CD4-positive, CD25-positive, alpha-beta regulatory T cell (primary cell): Measurements from ENCODE around the gene DPT. TPM values are rescaled to one million over a fixed set of nuclear protein-coding genes. Genes with fewer than 3 reads are reported as not detected.

Experiments
- ATAC-seq, 2 donors: fragments of 150-1000 bp; cut with Tn5 transposase; one replicate each; pipeline ENCODE4 v1.10.0; 2021; ENCODE audit warnings: low read depth in 2 of 2, moderate number of reproducible peaks in 2 of 2, moderate library complexity in 1 of 2
- DNase-seq, 3 donors: peaks; one replicate each; pipeline versions ENCODE4 v3.0.0 to v3.0.0-alpha.2; 2012 to 2022; ENCODE audit warnings: mixed read lengths in 1 of 3
- H3K27ac ChIP-seq: one replicate; pipeline ENCODE4 v1.7.0; 2013; ENCODE audit warnings: mild to moderate bottlenecking, low read length; ENCODE audit not compliant: insufficient read depth, poor library complexity, severe bottlenecking
- H3K27me3 ChIP-seq: one replicate; pipeline ENCODE4 v1.7.0; 2013; ENCODE audit warnings: low read length; ENCODE audit not compliant: control insufficient read depth, insufficient read depth
- H3K36me3 ChIP-seq: one replicate; pipeline ENCODE4 v1.7.0; 2013; ENCODE audit warnings: mild to moderate bottlenecking, low read length, moderate library complexity; ENCODE audit not compliant: control insufficient read depth, insufficient read depth
- H3K4me1 ChIP-seq: 2 replicates; pipeline ENCODE4 v1.7.0; 2013; ENCODE audit warnings: mild to moderate bottlenecking, low read length; ENCODE audit not compliant: insufficient read depth, control insufficient read depth, poor library complexity, severe bottlenecking
- H3K4me3 ChIP-seq: one replicate; pipeline ENCODE4 v1.7.0; 2013; ENCODE audit warnings: low read depth, mild to moderate bottlenecking, low read length, moderate library complexity
- H3K9me3 ChIP-seq, 2 experiments: 1 replicate in 1 of 2; 2 replicates in 1 of 2; pipeline ENCODE4 v1.7.0; 2013; ENCODE audit warnings: low read length in 2 of 2, mild to moderate bottlenecking in 1 of 2, moderate library complexity in 1 of 2; ENCODE audit not compliant: control insufficient read depth in 2 of 2
- H3K27ac Mint-ChIP-seq, 3 donors: one replicate each; pipeline ENCODE4 v1.8.0; 2020 to 2022; ENCODE audit warnings: mild to moderate bottlenecking in 3 of 3, mixed read lengths in 3 of 3, moderate library complexity in 2 of 3
- H3K27me3 Mint-ChIP-seq: one replicate; pipeline ENCODE4 v1.8.0; 2022; ENCODE audit warnings: mild to moderate bottlenecking, mixed read lengths
- H3K36me3 Mint-ChIP-seq: one replicate; pipeline ENCODE4 v1.8.0; 2020; ENCODE audit warnings: mixed read lengths
- H3K4me1 Mint-ChIP-seq, 4 donors: one replicate each; pipeline ENCODE4 v1.8.0; 2020 to 2022; ENCODE audit warnings: mixed read lengths in 4 of 4, mild to moderate bottlenecking in 1 of 4
- H3K4me3 Mint-ChIP-seq, 4 donors: one replicate each; pipeline ENCODE4 v1.8.0; 2020 to 2022; ENCODE audit warnings: mild to moderate bottlenecking in 4 of 4, mixed read lengths in 4 of 4, moderate library complexity in 3 of 4
- H3K9me3 Mint-ChIP-seq, 7 donors: one replicate each; pipeline ENCODE4 v1.8.0; 2020 to 2022; ENCODE audit warnings: mixed read lengths in 7 of 7, mild to moderate bottlenecking in 3 of 7, moderate library complexity in 2 of 7
- polyA plus RNA-seq, 4 donors: library from polyadenylated mRNA; unstranded; fragments of 300-500 nt; fragmentation: Illumina TruSeq; gene quantifications; one replicate each; pipeline ENCODE4 v1.2.3, GENCODE V29; 2021
- total RNA-seq: library from RNA; stranded (reverse); gene quantifications from one replicate; pipeline ENCODE4 v1.2.3, GENCODE V29; 2022

The DPT gene
- total and polyA plus RNA-seq, 5 donors from 2014 or later, result not detected

DNA sequence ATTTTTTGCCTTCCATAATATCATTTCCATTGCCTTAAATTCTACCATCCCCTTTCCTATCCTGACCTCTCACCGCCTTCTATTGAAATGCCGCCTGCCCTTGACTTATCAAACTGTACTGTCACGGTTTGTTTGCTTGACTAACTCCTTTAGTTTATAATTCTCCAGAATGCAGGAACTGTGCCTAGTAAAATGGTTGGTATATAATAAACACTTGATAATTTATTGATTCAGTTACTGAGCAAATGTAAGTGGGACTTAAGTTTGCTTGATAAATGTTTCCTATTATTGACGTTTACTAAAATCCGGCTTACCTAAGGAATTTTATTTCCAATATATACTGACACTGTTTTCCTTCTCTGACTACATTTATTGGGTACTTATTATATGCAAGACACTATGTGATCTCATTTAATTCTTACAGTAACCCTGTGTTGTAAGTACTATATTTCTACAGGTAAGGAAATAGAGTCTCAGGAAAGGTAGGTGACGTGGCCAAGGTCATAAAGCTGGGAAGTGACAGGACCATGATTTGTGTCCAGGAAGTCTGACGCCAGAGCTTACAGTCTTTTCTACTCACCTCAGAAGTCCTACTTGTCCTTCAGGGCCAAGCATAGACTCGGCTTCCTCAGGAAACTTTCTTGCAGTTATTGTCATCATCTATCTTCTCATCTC, 35.7 kb downstream of the DPT start:
- Histone ChIP-seq H3K27ac (no peak overlapping the region), H3K4me3 (no peak overlapping the region), H3K27me3 (no peaks in the 10 kb centered on the region), H3K4me1 (no peaks in the 10 kb centered on the region), H3K9me3 (no peaks in the 10 kb centered on the region), H3K36me3 (no peaks in the 10 kb centered on the region)
- Mint-ChIP-seq H3K4me3 (no peak overlapping the region), H3K27me3 (peaks cover 14% of the 10 kb centered on the region), H3K27ac (no peak overlapping the region), H3K9me3 (peaks cover 0 to 2% (median 0%) of the 10 kb centered on the region in 7 donors), H3K36me3 (no peaks in the 10 kb centered on the region), H3K4me1 (no peaks in the 10 kb centered on the region)
- ATAC-seq (no peak), DNase-seq (no peak)

DNA sequence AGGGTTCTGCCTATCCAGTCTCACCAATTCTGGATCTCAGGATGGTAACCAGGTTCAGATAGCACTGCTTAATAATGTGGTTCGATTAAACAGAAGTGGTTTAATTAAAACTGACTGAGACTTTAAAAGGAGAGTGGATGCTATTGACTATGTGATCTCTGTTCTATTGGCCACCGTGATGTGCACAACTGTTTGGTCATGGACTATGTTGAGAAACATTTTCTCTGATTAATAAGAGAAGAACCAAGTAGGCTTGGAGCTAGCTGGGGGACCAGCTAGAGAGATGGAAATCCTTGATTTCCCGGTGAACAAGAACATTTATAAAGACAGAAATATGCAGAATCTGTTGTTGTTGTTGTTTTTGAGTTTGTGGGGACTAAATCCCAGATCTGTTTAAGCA, 36.5 kb downstream of the DPT start:
- Mint-ChIP-seq H3K4me3 (no peak overlapping the region), H3K27me3 (peaks cover 11% of the 10 kb centered on the region), H3K36me3 (no peaks in the 10 kb centered on the region), H3K27ac (no peak overlapping the region), H3K9me3 (peaks cover 0 to 2% (median 0%) of the 10 kb centered on the region in 7 donors), H3K4me1 (no peaks in the 10 kb centered on the region)
- no peak for ATAC-seq
- Histone ChIP-seq H3K27me3 (peaks cover 3% of the 10 kb centered on the region), H3K27ac (no peak overlapping the region), H3K4me1 (no peaks in the 10 kb centered on the region), H3K36me3 (no peaks in the 10 kb centered on the region), H3K9me3 (no peaks in the 10 kb centered on the region), H3K4me3 (no peak overlapping the region)
- DNase-seq, result no peak

DNA sequence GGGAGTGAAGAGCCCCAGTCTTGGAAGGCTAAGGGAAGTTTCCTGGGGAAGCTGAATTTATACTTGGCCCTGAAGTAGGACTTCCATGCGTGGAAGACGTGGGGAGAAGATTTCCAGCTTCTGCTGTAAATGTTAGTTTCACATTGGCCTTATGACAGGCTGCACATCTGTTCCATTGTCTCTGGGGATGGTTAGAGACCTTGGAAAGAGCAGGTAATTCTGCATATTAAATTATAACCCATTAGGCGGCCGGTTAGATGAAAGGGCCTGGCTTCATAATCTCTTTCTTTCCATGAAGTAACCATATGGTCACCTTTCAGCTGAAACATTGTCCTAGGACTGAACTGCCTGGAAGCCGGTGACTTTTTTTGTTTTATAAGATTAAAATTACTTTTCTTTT, 37.5 kb downstream of the DPT start:
- Histone ChIP-seq H3K4me1 (no peaks in the 10 kb centered on the region), H3K27me3 (peaks cover 3% of the 10 kb centered on the region), H3K4me3 (no peak overlapping the region), H3K36me3 (no peaks in the 10 kb centered on the region), H3K27ac (no peak overlapping the region), H3K9me3 (no peaks in the 10 kb centered on the region)
- ATAC-seq (no peak), DNase-seq (no peak)
- no peak overlapping the region for H3K4me3 Mint-ChIP-seq
- H3K27ac Mint-ChIP-seq, result no peak overlapping the region
- H3K9me3 Mint-ChIP-seq, result peaks cover 0 to 2% (median 0%) of the 10 kb centered on the region in 7 donors
- peaks cover 11% of the 10 kb centered on the region for H3K27me3 Mint-ChIP-seq
- H3K4me1 Mint-ChIP-seq, result no peaks in the 10 kb centered on the region
- H3K36me3 Mint-ChIP-seq, result no peaks in the 10 kb centered on the region

DNA sequence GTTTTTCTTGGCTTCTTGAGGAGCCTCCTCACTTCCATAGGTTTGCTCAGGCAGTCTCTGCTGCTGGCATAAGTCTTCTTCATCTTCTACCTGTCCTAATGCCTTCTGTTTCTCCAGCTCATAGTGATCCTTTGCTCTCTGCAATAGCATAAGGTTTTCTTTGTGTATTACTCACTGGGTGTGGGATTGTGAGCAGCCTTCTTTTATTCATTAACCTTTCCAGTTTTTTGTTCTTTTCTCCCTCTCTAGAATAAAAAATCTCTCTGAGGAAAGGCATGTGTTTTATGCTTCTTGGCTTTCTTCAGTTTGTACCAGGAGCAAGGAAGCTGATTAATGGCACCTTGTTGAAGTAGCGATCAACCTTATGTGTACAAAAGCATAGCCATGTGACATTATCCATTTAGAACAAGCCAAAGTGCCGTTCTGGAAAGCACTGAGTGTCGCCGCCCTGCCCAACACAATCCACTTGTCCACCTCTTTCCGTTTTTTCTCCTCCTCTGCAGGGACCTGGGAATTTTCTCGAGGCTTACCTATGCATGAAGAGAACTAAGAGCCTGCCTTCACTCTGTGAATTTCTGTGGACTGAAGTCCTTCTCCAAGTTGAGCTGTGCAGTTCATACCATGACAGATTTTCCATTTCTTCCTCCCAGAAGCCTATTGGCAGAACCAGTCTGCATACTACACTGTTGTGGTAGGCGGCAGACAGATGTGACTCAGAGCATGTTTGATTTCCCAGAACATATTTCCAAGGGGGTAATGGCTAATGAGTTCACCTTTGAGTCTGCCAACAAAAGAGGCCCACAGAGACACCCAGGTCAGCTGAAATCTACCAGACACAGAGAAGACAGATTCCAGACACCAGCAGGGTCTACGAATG, 39.0 kb downstream of the DPT start:
- peaks cover 0 to 2% (median 0%) of the 10 kb centered on the region in 7 donors for H3K9me3 Mint-ChIP-seq
- H3K27ac Mint-ChIP-seq, result no peak overlapping the region
- no peak for ATAC-seq
- H3K4me3 Mint-ChIP-seq, result no peak overlapping the region
- H3K36me3 Mint-ChIP-seq, result no peaks in the 10 kb centered on the region
- DNase-seq, result no peak
- H3K27ac ChIP-seq, result no peak overlapping the region
- no peaks in the 10 kb centered on the region for H3K9me3 ChIP-seq
- no peaks in the 10 kb centered on the region for H3K4me1 Mint-ChIP-seq
- no peaks in the 10 kb centered on the region for H3K4me1 ChIP-seq
- peaks cover 11% of the 10 kb centered on the region for H3K27me3 Mint-ChIP-seq
- H3K27me3 ChIP-seq, result peaks cover 3% of the 10 kb centered on the region
- no peak overlapping the region for H3K4me3 ChIP-seq
- no peaks in the 10 kb centered on the region for H3K36me3 ChIP-seq

DNA sequence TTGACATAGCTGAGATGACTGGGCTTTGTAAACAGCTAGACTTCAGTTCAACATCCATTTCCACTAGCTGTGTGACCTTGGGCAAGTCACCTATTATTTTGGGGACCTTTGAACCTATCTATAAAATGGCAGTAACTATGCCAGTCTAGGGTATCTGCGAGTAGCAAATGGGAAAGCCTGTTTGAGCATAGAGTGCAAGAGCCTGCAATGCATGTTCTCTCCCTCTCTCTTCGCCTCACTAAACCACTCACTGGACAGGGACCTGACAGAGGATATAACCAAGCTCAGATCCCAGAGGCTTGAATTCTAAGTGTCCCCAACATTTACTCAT, 39.7 kb downstream of the DPT start:
- Histone ChIP-seq H3K27ac (no peak overlapping the region), H3K27me3 (peaks cover 3% of the 10 kb centered on the region), H3K4me1 (no peaks in the 10 kb centered on the region), H3K9me3 (no peaks in the 10 kb centered on the region), H3K36me3 (no peaks in the 10 kb centered on the region), H3K4me3 (no peak overlapping the region)
- H3K27me3 Mint-ChIP-seq, result peaks cover 11% of the 10 kb centered on the region
- H3K9me3 Mint-ChIP-seq, result peaks cover 0 to 2% (median 0%) of the 10 kb centered on the region in 7 donors
- H3K27ac Mint-ChIP-seq, result no peak overlapping the region
- no peaks in the 10 kb centered on the region for H3K4me1 Mint-ChIP-seq
- DNase-seq, result no peak
- H3K4me3 Mint-ChIP-seq, result no peak overlapping the region
- no peak for ATAC-seq
- H3K36me3 Mint-ChIP-seq, result no peaks in the 10 kb centered on the region

DNA sequence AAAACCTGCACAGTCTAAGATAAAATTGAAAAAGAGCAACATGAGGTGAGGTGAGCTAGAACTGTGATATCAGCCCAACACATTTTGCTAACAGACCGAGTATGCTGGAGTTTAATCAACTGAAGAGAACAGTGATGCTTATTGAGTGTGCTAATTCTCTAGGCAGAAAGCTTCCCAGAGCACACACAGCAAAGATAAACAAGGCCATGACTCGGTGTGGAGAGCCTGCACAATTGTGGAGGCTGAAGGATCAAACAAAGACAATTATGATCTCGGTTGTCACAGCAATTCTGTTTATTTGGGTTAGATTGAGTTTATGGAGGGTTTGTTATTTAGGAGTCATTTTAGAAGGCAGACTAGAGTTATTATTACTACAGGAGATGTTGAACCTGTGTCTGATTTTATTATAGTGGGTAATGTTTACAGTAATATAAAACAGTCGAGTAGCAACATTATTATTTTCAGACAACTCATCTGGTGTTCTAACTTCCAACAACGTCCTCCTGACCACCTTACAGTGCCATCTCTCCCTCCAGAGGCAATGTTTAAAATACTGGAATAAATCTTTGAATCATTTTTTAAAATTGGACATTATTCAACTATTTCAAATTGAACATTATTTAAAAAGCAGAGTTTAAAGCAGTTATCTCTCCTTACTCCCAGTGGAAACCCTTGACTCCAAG, 40.2 kb downstream of the DPT start:
- Histone ChIP-seq H3K9me3 (no peaks in the 10 kb centered on the region), H3K27ac (no peak overlapping the region), H3K36me3 (no peaks in the 10 kb centered on the region), H3K4me3 (no peak overlapping the region), H3K4me1 (no peaks in the 10 kb centered on the region), H3K27me3 (peaks cover 3% of the 10 kb centered on the region)
- no peaks in the 10 kb centered on the region for H3K4me1 Mint-ChIP-seq
- no peaks in the 10 kb centered on the region for H3K36me3 Mint-ChIP-seq
- ATAC-seq (no peak), DNase-seq (no peak)
- H3K27me3 Mint-ChIP-seq, result peaks cover 11% of the 10 kb centered on the region
- H3K9me3 Mint-ChIP-seq, result peaks cover 0 to 2% (median 0%) of the 10 kb centered on the region in 7 donors
- H3K4me3 Mint-ChIP-seq, result no peak overlapping the region
- no peak overlapping the region for H3K27ac Mint-ChIP-seq

DNA sequence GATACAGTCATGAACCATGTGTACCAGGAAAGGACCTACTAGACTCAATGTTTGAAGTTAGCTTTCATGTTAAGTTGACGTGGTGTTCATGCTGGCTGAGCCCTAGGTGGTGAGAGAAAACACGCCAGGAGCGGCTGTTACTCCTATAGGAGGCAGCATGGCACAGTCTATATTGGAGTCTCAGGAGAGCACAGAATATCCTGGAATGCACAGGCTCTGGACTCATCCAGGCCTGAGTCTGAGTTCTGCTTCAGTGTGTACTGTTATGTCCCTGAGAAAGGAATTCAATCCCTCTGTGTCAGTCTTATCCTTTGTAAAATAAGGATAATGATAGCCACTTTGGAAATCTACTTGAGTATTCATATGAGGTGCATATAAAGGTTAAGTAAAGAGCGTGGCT, 41.2 kb downstream of the DPT start:
- no peak for ATAC-seq
- no peak for DNase-seq
- Histone ChIP-seq H3K4me1 (no peaks in the 10 kb centered on the region), H3K36me3 (no peaks in the 10 kb centered on the region), H3K4me3 (no peak overlapping the region), H3K9me3 (no peaks in the 10 kb centered on the region), H3K27ac (no peak overlapping the region), H3K27me3 (peaks cover 3% of the 10 kb centered on the region)
- Mint-ChIP-seq H3K9me3 (peaks cover 0 to 2% (median 0%) of the 10 kb centered on the region in 7 donors), H3K36me3 (no peaks in the 10 kb centered on the region), H3K4me3 (no peak overlapping the region), H3K27me3 (peaks cover 11% of the 10 kb centered on the region), H3K4me1 (no peaks in the 10 kb centered on the region), H3K27ac (no peak overlapping the region)
